MM.1S (cell line): ENCODE results near the gene CEP104.
A peak's percentile ranks its signal among the peaks of the same experiment; 100 is the strongest.
"Not testable (repeated sequence)": the region's sequence is repeated elsewhere in the genome, so short reads cannot be mapped to it uniquely, and the experiment has no call there.

ENCODE experiments used
- DNase-seq: peaks from one replicate; pipeline ENCODE4 v3.0.0-alpha.2; 2015
- H2AFZ ChIP-seq: fragments of 300-600 bp; sonication (generic); 2 replicates; pipeline ENCODE4 v1.6.0; 2016; ENCODE audit warnings: antibody characterized with exemption, low read length
- H3F3A ChIP-seq: fragments of 300-600 bp; sonication (generic); 2 replicates; pipeline ENCODE4 v1.6.1; 2016; ENCODE audit warnings: mild to moderate bottlenecking, antibody characterized with exemption, low read length, moderate library complexity, mixed read lengths; ENCODE audit not compliant: insufficient read depth
- H3K27ac ChIP-seq: fragments of 300-600 bp; sonication (generic); 2 replicates; pipeline ENCODE4 v1.5.1; 2016; ENCODE audit warnings: mild to moderate bottlenecking, low read length
- H3K27me3 ChIP-seq: fragments of 300-600 bp; sonication (generic); replicated peaks from 2 replicates; pipeline ENCODE4 v1.6.0; 2016; ENCODE audit warnings: low read length; ENCODE audit not compliant: insufficient read depth
- H3K36me3 ChIP-seq: fragments of 300-600 bp; sonication (generic); replicated peaks from 2 replicates; pipeline ENCODE4 v1.6.1; 2016; ENCODE audit warnings: mild to moderate bottlenecking, low read length, mixed read lengths; ENCODE audit not compliant: insufficient read depth
- H3K4me1 ChIP-seq: fragments of 300-600 bp; sonication (generic); 2 replicates; pipeline ENCODE4 v1.6.1; 2016; ENCODE audit warnings: low read length, mixed read lengths
- H3K4me2 ChIP-seq: fragments of 300-600 bp; sonication (generic); 2 replicates; pipeline ENCODE4 v1.6.0; 2016; ENCODE audit warnings: low read depth, low read length
- H3K4me3 ChIP-seq: fragments of 300-600 bp; sonication (generic); 2 replicates; pipeline ENCODE4 v1.5.1; 2016; ENCODE audit warnings: low read length, mixed read lengths
- H3K79me2 ChIP-seq: fragments of 300-600 bp; sonication (generic); 2 replicates; pipeline ENCODE4 v1.6.1; 2016; ENCODE audit warnings: mixed run types, low read length, mixed read lengths
- H3K9ac ChIP-seq: fragments of 300-600 bp; sonication (generic); 2 replicates; pipeline ENCODE4 v1.6.1; 2016; ENCODE audit warnings: low read length, mixed read lengths
- H3K9me2 ChIP-seq: fragments of 300-600 bp; sonication (generic); replicated peaks from 2 replicates; pipeline ENCODE4 v1.6.1; 2016; ENCODE audit warnings: mild to moderate bottlenecking, low read length, mixed read lengths; ENCODE audit not compliant: insufficient read depth
- H3K9me3 ChIP-seq: fragments of 300-600 bp; sonication (generic); replicated peaks from 2 replicates; pipeline ENCODE4 v1.6.1; 2016; ENCODE audit warnings: mild to moderate bottlenecking, low read length, mixed read lengths; ENCODE audit not compliant: insufficient read depth
- H4K20me1 ChIP-seq: fragments of 300-600 bp; sonication (generic); 2 replicates; pipeline ENCODE4 v1.6.1; 2016; ENCODE audit warnings: mild to moderate bottlenecking, low read length, moderate library complexity, mixed read lengths; ENCODE audit not compliant: insufficient read depth
- CTCF ChIP-seq: fragments of 300-600 bp; sonication (generic); IDR thresholded peaks from 2 replicates; pipeline ENCODE4 v1.5.1; 2016; ENCODE audit warnings: antibody characterized with exemption, low read length, mixed read lengths
- EZH2 ChIP-seq: fragments of 300-600 bp; sonication (generic); optimal IDR thresholded peaks from 2 replicates; pipeline ENCODE3; 2017; ENCODE audit warnings: low read depth, mild to moderate bottlenecking, antibody characterized with exemption, low read length, mixed read lengths
- EZH2phosphoT487 ChIP-seq: fragments of 300-600 bp; sonication (generic); IDR thresholded peaks from 2 replicates; pipeline ENCODE4 v1.6.1; 2018; ENCODE audit warnings: antibody characterized with exemption, low read length

Gene CEP104

DNA sequence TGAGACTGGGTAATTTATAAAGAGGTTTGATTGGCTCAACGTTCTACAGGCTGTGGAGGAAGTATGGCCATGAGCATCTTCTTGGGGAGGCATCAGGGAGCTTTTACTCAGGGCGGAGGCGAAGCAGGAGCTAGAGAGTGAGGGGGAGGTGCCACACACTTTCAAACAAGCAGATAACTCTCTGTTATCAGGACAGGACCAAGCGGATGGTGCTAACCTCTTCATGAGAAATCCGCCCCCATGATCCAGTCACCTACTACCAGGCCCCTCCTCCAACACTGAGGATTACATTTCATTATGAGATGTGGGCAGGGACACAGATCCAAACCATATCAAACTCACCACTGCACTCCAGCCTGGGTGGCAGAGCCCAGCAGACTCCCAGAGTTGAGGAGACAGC lies 49.2 kb downstream of the CEP104 start:
- Histone ChIP-seq H3F3A (no peaks in the 10 kb centered on the region), H3K4me2 (no peak overlapping the region), H3K4me1 (no peaks in the 10 kb centered on the region), H3K9me2 (no peaks in the 10 kb centered on the region), H2AFZ (no peak overlapping the region), H3K9me3 (no peaks in the 10 kb centered on the region), H3K9ac (no peak overlapping the region), H3K79me2 (no peaks in the 10 kb centered on the region), H3K27ac (no peak overlapping the region), H4K20me1 (no peaks in the 10 kb centered on the region), H3K27me3 (peaks cover 29% of the 10 kb centered on the region), H3K36me3 (no peaks in the 10 kb centered on the region), H3K4me3 (no peak overlapping the region)
- no peak for DNase-seq
- no peak for TF ChIP-seq EZH2phosphoT487
- no peak for TF ChIP-seq CTCF
- no peak for TF ChIP-seq EZH2

- no peak for DNase-seq
- no peak overlapping the region for H3K27ac ChIP-seq
- H3K27me3 ChIP-seq = peaks cover 43% of the 10 kb centered on the region
- H3K4me3 ChIP-seq = no peak overlapping the region
- no peak overlapping the region for H3K4me2 ChIP-seq
- H2AFZ ChIP-seq = no peak overlapping the region
- no peaks in the 10 kb centered on the region for H3K9me3 ChIP-seq
- no peak for TF ChIP-seq EZH2
- TF ChIP-seq CTCF = no peak
- TF ChIP-seq EZH2phosphoT487 = no peak
- no peaks in the 10 kb centered on the region for H3K4me1 ChIP-seq
- no peaks in the 10 kb centered on the region for H4K20me1 ChIP-seq
- H3K79me2 ChIP-seq = no peaks in the 10 kb centered on the region
- no peaks in the 10 kb centered on the region for H3K9me2 ChIP-seq
- H3K9ac ChIP-seq = no peak overlapping the region
- H3F3A ChIP-seq = no peaks in the 10 kb centered on the region
- H3K36me3 ChIP-seq = no peaks in the 10 kb centered on the region
Observed at GRCh38 chr1:3805038-3805437, 52.0 kb downstream of the CEP104 start.

- H3K4me2 ChIP-seq, H3K36me3 ChIP-seq: not testable (repeated sequence)
Observed at GRCh38 chr1:3804627-3804944, 52.4 kb downstream of the CEP104 start.

DNA sequence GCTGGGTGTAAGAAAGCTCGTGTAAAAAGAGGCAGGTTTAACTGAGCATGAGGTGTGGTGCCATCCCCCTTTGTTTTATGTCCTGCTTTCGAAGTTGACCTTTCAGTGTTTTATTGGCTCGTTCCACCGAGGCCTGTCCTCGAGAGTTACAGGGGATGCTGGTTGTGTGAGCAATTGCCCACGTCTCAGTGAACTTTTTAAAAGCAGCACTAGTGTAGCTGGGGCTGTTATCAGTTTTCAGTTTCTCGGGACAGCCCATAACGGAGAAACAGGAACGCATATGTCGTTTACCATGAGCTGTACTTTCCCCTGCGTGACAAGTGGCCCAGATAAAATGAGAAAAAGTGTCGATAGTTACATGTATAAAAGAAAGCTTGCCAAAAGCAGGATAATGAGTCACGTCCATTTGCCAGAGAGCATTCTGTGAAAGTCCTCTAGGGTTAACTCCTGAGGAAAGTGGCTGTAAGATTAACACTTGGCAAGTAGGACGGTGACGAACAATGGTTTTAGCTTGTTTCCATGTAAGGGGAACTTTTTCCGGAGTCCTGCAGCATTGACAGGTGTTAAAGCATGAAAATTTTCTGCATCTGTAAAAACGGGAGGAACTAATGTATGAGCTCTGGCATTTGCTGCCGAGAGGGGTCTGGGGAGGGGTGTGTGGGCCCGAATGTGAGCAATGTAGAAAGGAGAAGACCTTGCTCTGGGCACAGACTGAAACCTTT lies 52.9 kb downstream of the CEP104 start:
- Histone ChIP-seq H3K9me3 (no peaks in the 10 kb centered on the region), H3K4me3 (no peak overlapping the region), H2AFZ (no peak overlapping the region), H3K36me3 (no peaks in the 10 kb centered on the region), H4K20me1 (no peaks in the 10 kb centered on the region), H3K4me1 (no peaks in the 10 kb centered on the region), H3K9ac (no peak overlapping the region), H3K27me3 (peaks cover 50% of the 10 kb centered on the region), H3K9me2 (no peaks in the 10 kb centered on the region), H3K27ac (no peak overlapping the region), H3F3A (no peaks in the 10 kb centered on the region), H3K79me2 (no peaks in the 10 kb centered on the region), H3K4me2 (no peak overlapping the region)
- TF ChIP-seq EZH2 = no peak
- no peak for TF ChIP-seq EZH2phosphoT487
- no peak for TF ChIP-seq CTCF
- DNase-seq = no peak

More at GRCh38 chr1:3804627-3804944, 52.4 kb downstream of the CEP104 start:
- H4K20me1 ChIP-seq, H3K79me2 ChIP-seq, H3F3A ChIP-seq, H3K9ac ChIP-seq, H3K9me2 ChIP-seq, H3K4me3 ChIP-seq, H3K27ac ChIP-seq, DNase-seq, H3K4me1 ChIP-seq, H3K9me3 ChIP-seq, H2AFZ ChIP-seq: not testable (repeated sequence)
- peaks cover 48% of the 10 kb centered on the region for H3K27me3 ChIP-seq

- H3K4me1 ChIP-seq, H3F3A ChIP-seq, H3K9ac ChIP-seq, H3K27ac ChIP-seq, H4K20me1 ChIP-seq, H3K9me3 ChIP-seq, H3K4me2 ChIP-seq, H3K4me3 ChIP-seq, H3K9me2 ChIP-seq, H3K36me3 ChIP-seq, DNase-seq, H3K79me2 ChIP-seq: not testable (repeated sequence)
- H2AFZ ChIP-seq = 0 out of 2 replicates have a peak overlapping the region, but pooled peaks have one; percentile 11
- peaks cover 45% of the 10 kb centered on the region for H3K27me3 ChIP-seq
Observed at GRCh38 chr1:3800795-3801194, 56.2 kb downstream of the CEP104 start.
